Activated gamma-delta T cell treated with anti-CD3 and anti-CD28 coated beads, Interleukin-2, amount 50 U/mL, for 16 hours (primary cell): Measurements from ENCODE around the gene CEND1.

ENCODE experiments used
- DNase-seq: peaks from one replicate; pipeline ENCODE4 v3.0.0-alpha.2; 2020; ENCODE audit warnings: low read depth

Gene CEND1

GRCh38 chr11:777288-778255 lies 12.3 kb downstream of the CEND1 start, which contains the start of gene GATD1:
Gene GATD1, minus strand, starts transcription at chr11:777487. Its CDS starts 25 bp downstream, at chr11:777462.
- peak; percentile 92 for DNase-seq

GRCh38 chr11:776561-777287 lies 13.2 kb downstream of the CEND1 start:
- no peak for DNase-seq

- no peak for DNase-seq
These were observed 13.7 kb downstream of the CEND1 start for GRCh38 chr11:776263-776560.

- no peak for DNase-seq
These were observed 14.9 kb downstream of the CEND1 start for GRCh38 chr11:774873-775592.

GRCh38 chr11:773830-774229 lies 16.1 kb downstream of the CEND1 start:
- DNase-seq: no peak

- DNase-seq: no peak
These were observed 16.5 kb downstream of the CEND1 start for GRCh38 chr11:773425-773824.

- DNase-seq: no peak
These were observed 17.2 kb downstream of the CEND1 start for GRCh38 chr11:772429-773390.

GRCh38 chr11:771617-772204 lies 18.2 kb downstream of the CEND1 start:
- no peak for DNase-seq

GRCh38 chr11:770642-771616 lies 19.0 kb downstream of the CEND1 start:
- DNase-seq: no peak

GRCh38 chr11:769887-770641 lies 19.8 kb downstream of the CEND1 start:
- no peak for DNase-seq

GRCh38 chr11:767238-767637 lies 22.7 kb downstream of the CEND1 start:
- no peak for DNase-seq

- no peak for DNase-seq
These were observed 23.0 kb downstream of the CEND1 start for GRCh38 chr11:766936-767210.

GRCh38 chr11:766106-766935 lies 23.6 kb downstream of the CEND1 start:
- no peak for DNase-seq

GRCh38 chr11:765802-766091 lies 24.1 kb downstream of the CEND1 start:
- DNase-seq: no peak

- peak; percentile 46 for DNase-seq
These were observed 24.7 kb downstream of the CEND1 start for GRCh38 chr11:765025-765801.

- DNase-seq: no peak
These were observed 25.4 kb downstream of the CEND1 start for GRCh38 chr11:764322-765024.
